Measurements from ENCODE around the gene CMYA5.

DNA sequence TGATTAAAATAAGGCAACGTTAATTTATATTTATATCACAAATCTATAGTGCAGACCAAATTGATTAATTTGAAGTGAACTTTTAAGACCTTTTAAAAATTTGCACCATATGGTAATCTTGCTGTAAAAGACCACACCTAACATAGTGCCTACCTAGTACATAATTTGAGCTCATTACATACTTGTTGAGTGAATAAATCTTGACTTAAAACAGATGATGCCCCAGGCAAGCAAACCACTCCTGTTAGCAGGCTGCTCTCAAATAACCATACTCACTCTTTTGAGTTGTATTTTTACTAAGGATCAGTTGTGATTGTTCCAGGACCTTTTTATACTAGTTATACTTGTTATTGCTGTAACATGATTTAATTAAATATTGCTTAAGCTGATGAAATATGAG lies 27.2 kb downstream of the CMYA5 start:
- TF ChIP-seq ZNF12 (CRISPR knock-in tag; IDR thresholded peaks at IDR 0.05) (no peak), SMARCE1 (IDR thresholded peaks at IDR 0.05) (no peak), BHLHE40 (IDR thresholded peaks at IDR 0.05; ENCODE audit: low read length) (no peak), EZH2 (IDR thresholded peaks at IDR 0.05; ENCODE audit: borderline replicate concordance, low read depth, low read length) (no peak), GTF2E2 (tag; IDR thresholded peaks at IDR 0.05) (no peak), ZNF79 (CRISPR knock-in tag; IDR thresholded peaks at IDR 0.05; ENCODE audit: low read depth) (no peak), KLF16 (IDR thresholded peaks at IDR 0.05) (no peak), CBFA2T2 (conservative IDR thresholded peaks at IDR 0.05) (no peak), PML (IDR thresholded peaks at IDR 0.05; ENCODE audit: low read length) (no peak)
- TF ChIP-seq, protein P1, sequence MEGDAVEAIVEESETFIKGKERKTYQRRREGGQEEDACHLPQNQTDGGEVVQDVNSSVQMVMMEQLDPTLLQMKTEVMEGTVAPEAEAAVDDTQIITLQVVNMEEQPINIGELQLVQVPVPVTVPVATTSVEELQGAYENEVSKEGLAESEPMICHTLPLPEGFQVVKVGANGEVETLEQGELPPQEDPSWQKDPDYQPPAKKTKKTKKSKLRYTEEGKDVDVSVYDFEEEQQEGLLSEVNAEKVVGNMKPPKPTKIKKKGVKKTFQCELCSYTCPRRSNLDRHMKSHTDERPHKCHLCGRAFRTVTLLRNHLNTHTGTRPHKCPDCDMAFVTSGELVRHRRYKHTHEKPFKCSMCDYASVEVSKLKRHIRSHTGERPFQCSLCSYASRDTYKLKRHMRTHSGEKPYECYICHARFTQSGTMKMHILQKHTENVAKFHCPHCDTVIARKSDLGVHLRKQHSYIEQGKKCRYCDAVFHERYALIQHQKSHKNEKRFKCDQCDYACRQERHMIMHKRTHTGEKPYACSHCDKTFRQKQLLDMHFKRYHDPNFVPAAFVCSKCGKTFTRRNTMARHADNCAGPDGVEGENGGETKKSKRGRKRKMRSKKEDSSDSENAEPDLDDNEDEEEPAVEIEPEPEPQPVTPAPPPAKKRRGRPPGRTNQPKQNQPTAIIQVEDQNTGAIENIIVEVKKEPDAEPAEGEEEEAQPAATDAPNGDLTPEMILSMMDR (IDR thresholded peaks at IDR 0.05 in 2 of 3, conservative IDR thresholded peaks at IDR 0.05 in 1 of 3; ENCODE audit: insufficient read depth in 2 of 3, low read depth in 1 of 3, low read length in 3 of 3): no peak
- TF ChIP-seq, protein P2, sequence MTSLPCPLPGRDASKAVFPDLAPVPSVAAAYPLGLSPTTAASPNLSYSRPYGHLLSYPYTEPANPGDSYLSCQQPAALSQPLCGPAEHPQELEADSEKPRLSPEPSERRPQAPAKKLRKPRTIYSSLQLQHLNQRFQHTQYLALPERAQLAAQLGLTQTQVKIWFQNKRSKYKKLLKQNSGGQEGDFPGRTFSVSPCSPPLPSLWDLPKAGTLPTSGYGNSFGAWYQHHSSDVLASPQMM (CRISPR knock-in tag; IDR thresholded peaks at IDR 0.05): no peak
- TF ChIP-seq, protein P3, sequence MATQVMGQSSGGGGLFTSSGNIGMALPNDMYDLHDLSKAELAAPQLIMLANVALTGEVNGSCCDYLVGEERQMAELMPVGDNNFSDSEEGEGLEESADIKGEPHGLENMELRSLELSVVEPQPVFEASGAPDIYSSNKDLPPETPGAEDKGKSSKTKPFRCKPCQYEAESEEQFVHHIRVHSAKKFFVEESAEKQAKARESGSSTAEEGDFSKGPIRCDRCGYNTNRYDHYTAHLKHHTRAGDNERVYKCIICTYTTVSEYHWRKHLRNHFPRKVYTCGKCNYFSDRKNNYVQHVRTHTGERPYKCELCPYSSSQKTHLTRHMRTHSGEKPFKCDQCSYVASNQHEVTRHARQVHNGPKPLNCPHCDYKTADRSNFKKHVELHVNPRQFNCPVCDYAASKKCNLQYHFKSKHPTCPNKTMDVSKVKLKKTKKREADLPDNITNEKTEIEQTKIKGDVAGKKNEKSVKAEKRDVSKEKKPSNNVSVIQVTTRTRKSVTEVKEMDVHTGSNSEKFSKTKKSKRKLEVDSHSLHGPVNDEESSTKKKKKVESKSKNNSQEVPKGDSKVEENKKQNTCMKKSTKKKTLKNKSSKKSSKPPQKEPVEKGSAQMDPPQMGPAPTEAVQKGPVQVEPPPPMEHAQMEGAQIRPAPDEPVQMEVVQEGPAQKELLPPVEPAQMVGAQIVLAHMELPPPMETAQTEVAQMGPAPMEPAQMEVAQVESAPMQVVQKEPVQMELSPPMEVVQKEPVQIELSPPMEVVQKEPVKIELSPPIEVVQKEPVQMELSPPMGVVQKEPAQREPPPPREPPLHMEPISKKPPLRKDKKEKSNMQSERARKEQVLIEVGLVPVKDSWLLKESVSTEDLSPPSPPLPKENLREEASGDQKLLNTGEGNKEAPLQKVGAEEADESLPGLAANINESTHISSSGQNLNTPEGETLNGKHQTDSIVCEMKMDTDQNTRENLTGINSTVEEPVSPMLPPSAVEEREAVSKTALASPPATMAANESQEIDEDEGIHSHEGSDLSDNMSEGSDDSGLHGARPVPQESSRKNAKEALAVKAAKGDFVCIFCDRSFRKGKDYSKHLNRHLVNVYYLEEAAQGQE (IDR thresholded peaks at IDR 0.05; ENCODE audit: borderline replicate concordance): no peak
- TF ChIP-seq, protein P3 (CRISPR knock-in tag; IDR thresholded peaks at IDR 0.05; ENCODE audit: low read depth): no peak
- TF ChIP-seq, protein P4, sequence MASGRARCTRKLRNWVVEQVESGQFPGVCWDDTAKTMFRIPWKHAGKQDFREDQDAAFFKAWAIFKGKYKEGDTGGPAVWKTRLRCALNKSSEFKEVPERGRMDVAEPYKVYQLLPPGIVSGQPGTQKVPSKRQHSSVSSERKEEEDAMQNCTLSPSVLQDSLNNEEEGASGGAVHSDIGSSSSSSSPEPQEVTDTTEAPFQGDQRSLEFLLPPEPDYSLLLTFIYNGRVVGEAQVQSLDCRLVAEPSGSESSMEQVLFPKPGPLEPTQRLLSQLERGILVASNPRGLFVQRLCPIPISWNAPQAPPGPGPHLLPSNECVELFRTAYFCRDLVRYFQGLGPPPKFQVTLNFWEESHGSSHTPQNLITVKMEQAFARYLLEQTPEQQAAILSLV (tag; IDR thresholded peaks at IDR 0.05): no peak

Data from K562 (cell line).